Fibroblast of pulmonary artery (primary cell): ENCODE measurements around the gene MBD4.
A peak's percentile ranks its signal among the peaks of the same experiment; 100 is the strongest.

ENCODE experiments used
- DNase-seq: peaks from one replicate; pipeline ENCODE4 v3.0.0-alpha.2; 2010; ENCODE audit warnings: low read depth
- H3K4me3 ChIP-seq: replicated peaks from 2 replicates; pipeline ENCODE4 v1.5.1; 2011; ENCODE audit warnings: low read depth, mild to moderate bottlenecking, control low read depth, low read length, moderate library complexity
- CTCF ChIP-seq: IDR thresholded peaks from 2 replicates; pipeline ENCODE4 v1.5.1; 2011; ENCODE audit warnings: mild to moderate bottlenecking, control low read depth, low read length, inconsistent platforms; ENCODE audit errors: missing control alignments

MBD4 gene

GRCh38 chr3:129441215-129441614 lies 1.5 kb upstream of the MBD4 start:
- no peak for TF ChIP-seq CTCF
- no peak for DNase-seq
- H3K4me3 ChIP-seq = peak overlapping the region; percentile 97

- peak; percentile 71 for DNase-seq
- peak overlapping the region; percentile 97 for H3K4me3 ChIP-seq
- TF ChIP-seq CTCF = no peak
Measured at GRCh38 chr3:129440618-129441190, 956 bp upstream of the MBD4 start.

GRCh38 chr3:129439226-129439816 lies 427 bp downstream of the MBD4 start:
- peak overlapping the region; percentile 97 for H3K4me3 ChIP-seq
- TF ChIP-seq CTCF = no peak
- DNase-seq = no peak

- no peak for DNase-seq
- H3K4me3 ChIP-seq = no peak overlapping the region
- TF ChIP-seq CTCF = no peak
Measured at GRCh38 chr3:129435367-129435766, 4.4 kb downstream of the MBD4 start.

GRCh38 chr3:129434140-129434539 lies 5.6 kb downstream of the MBD4 start:
- no peak for DNase-seq
- no peak for TF ChIP-seq CTCF
- no peak overlapping the region for H3K4me3 ChIP-seq

- DNase-seq = no peak
- no peak overlapping the region for H3K4me3 ChIP-seq
- TF ChIP-seq CTCF = no peak
Measured at GRCh38 chr3:129433565-129433964, 6.2 kb downstream of the MBD4 start.

GRCh38 chr3:129432671-129433070 lies 7.1 kb downstream of the MBD4 start:
- no peak overlapping the region for H3K4me3 ChIP-seq
- no peak for TF ChIP-seq CTCF
- DNase-seq = no peak
